H9 (cell line): ENCODE data around the gene CYBB. TPM values are rescaled to one million over a fixed set of nuclear protein-coding genes. Genes with fewer than 3 reads are reported as not detected.

Source experiments
- DNase-seq: peaks from one replicate; pipeline ENCODE4 v3.0.0-alpha.2; 2017
- H2AFZ ChIP-seq: one replicate; pipeline ENCODE4 v1.6.1; 2013; ENCODE audit warnings: mild to moderate bottlenecking, low read length, control low read depth, moderate library complexity
- H2AK5ac ChIP-seq: 2 replicates; pipeline ENCODE4 v1.6.1; 2013; ENCODE audit warnings: low read length, control low read depth, mixed read lengths; ENCODE audit not compliant: insufficient read length
- H2BK120ac ChIP-seq: one replicate; pipeline ENCODE4 v1.6.1; 2013; ENCODE audit warnings: low read depth, mild to moderate bottlenecking, low read length, control low read depth, inconsistent platforms; ENCODE audit not compliant: poor library complexity, severe bottlenecking
- H2BK12ac ChIP-seq: 2 replicates; pipeline ENCODE4 v1.6.1; 2013; ENCODE audit warnings: low read length, control low read depth, mixed read lengths, low read depth; ENCODE audit not compliant: insufficient read length
- H2BK15ac ChIP-seq: 2 replicates; pipeline ENCODE4 v1.6.1; 2013; ENCODE audit warnings: low read depth, low read length, control low read depth
- H2BK20ac ChIP-seq: one replicate; pipeline ENCODE4 v1.6.1; 2013; ENCODE audit warnings: low read depth, mild to moderate bottlenecking, low read length, control low read depth, inconsistent platforms; ENCODE audit not compliant: poor library complexity, severe bottlenecking
- H2BK5ac ChIP-seq: 2 replicates; pipeline ENCODE4 v1.6.1; 2013; ENCODE audit warnings: low read length, control low read depth, mixed read lengths; ENCODE audit not compliant: insufficient read length
- H3K14ac ChIP-seq: 2 replicates; pipeline ENCODE4 v1.6.1; 2013; ENCODE audit warnings: low read length, control low read depth; ENCODE audit not compliant: insufficient read depth
- H3K18ac ChIP-seq: 2 replicates; pipeline ENCODE4 v1.6.1; 2013; ENCODE audit warnings: low read depth, mild to moderate bottlenecking, mixed read lengths, low read length, control low read depth; ENCODE audit not compliant: insufficient read length
- H3K23ac ChIP-seq: 2 replicates; pipeline ENCODE4 v1.6.1; 2013; ENCODE audit warnings: low read length, control low read depth, mixed read lengths, low read depth; ENCODE audit not compliant: insufficient read length
- H3K23me2 ChIP-seq: 2 replicates; pipeline ENCODE4 v1.6.1; 2013; ENCODE audit warnings: low read depth, mild to moderate bottlenecking, mixed read lengths, low read length, control low read depth; ENCODE audit not compliant: insufficient read length, poor library complexity, severe bottlenecking
- H3K27ac ChIP-seq: 2 replicates; pipeline ENCODE4 v1.5.1; 2013; ENCODE audit warnings: low read length, control low read depth, mixed read lengths, low read depth; ENCODE audit not compliant: insufficient read length
- H3K27me3 ChIP-seq: 2 replicates; pipeline ENCODE4 v1.6.1; 2013; ENCODE audit warnings: low read length, control low read depth, inconsistent platforms; ENCODE audit not compliant: insufficient read depth
- H3K4ac ChIP-seq: 2 replicates; pipeline ENCODE4 v1.6.1; 2013; ENCODE audit warnings: low read depth, mild to moderate bottlenecking, control low read depth, inconsistent platforms, low read length, moderate library complexity
- H3K4me1 ChIP-seq: 2 replicates; pipeline ENCODE4 v1.6.1; 2013; ENCODE audit warnings: low read length, control low read depth, inconsistent platforms; ENCODE audit not compliant: insufficient read depth
- H3K4me2 ChIP-seq: 2 replicates; pipeline ENCODE4 v1.6.1; 2013; ENCODE audit warnings: low read length, control low read depth, mixed read lengths; ENCODE audit not compliant: insufficient read length, insufficient read depth
- H3K56ac ChIP-seq: 2 replicates; pipeline ENCODE4 v1.6.1; 2013; ENCODE audit warnings: low read depth, mild to moderate bottlenecking, mixed read lengths, low read length, control low read depth; ENCODE audit not compliant: insufficient read length
- H3K79me1 ChIP-seq: 2 replicates; pipeline ENCODE4 v1.6.1; 2013; ENCODE audit warnings: low read depth, mild to moderate bottlenecking, moderate library complexity, low read length, control low read depth, inconsistent platforms; ENCODE audit not compliant: insufficient read depth, poor library complexity, severe bottlenecking
- H3K79me2 ChIP-seq: 2 replicates; pipeline ENCODE4 v1.6.1; 2013; ENCODE audit warnings: low read length, control low read depth, inconsistent platforms; ENCODE audit not compliant: insufficient read depth
- H3K9ac ChIP-seq: 2 replicates; pipeline ENCODE4 v1.6.1; 2013; ENCODE audit warnings: low read length, control low read depth, mixed read lengths; ENCODE audit not compliant: insufficient read length; ENCODE audit errors: extremely low read depth
- H3K9me3 ChIP-seq: one replicate; pipeline ENCODE4 v1.6.1; 2013; ENCODE audit warnings: low read depth, low read length, inconsistent platforms; ENCODE audit not compliant: control insufficient read depth
- H3T11ph ChIP-seq: one replicate; pipeline ENCODE4 v1.6.1; 2013; ENCODE audit warnings: mild to moderate bottlenecking, low read length, control low read depth, inconsistent platforms
- H4K20me1 ChIP-seq: one replicate; pipeline ENCODE4 v1.6.1; 2013; ENCODE audit not compliant: control insufficient read depth, insufficient read length, insufficient read depth
- H4K5ac ChIP-seq: 2 replicates; pipeline ENCODE4 v1.6.1; 2013; ENCODE audit warnings: low read depth, mild to moderate bottlenecking, mixed read lengths, low read length, control low read depth; ENCODE audit not compliant: insufficient read length
- H4K8ac ChIP-seq: replicated peaks from 2 replicates; pipeline ENCODE4 v1.6.1; 2013; ENCODE audit warnings: low read length, control low read depth, mixed read lengths, low read depth; ENCODE audit not compliant: insufficient read length
- H4K91ac ChIP-seq: 2 replicates; pipeline ENCODE4 v1.6.1; 2013; ENCODE audit warnings: low read depth, mild to moderate bottlenecking, moderate library complexity, mixed read lengths, low read length, control low read depth; ENCODE audit not compliant: insufficient read length
- H3K27ac Mint-ChIP-seq, 3 experiments: 2 replicates in 2 of 3; 3 replicates in 1 of 3; pipeline ENCODE4 v1.8.0; 2020 to 2021; ENCODE audit warnings: mixed read lengths in 3 of 3, mild to moderate bottlenecking in 1 of 3, moderate library complexity in 1 of 3
- H3K27me3 Mint-ChIP-seq: 2 replicates; pipeline ENCODE4 v1.8.0; 2021; ENCODE audit warnings: low read depth, mild to moderate bottlenecking, moderate library complexity, mixed read lengths
- H3K36me3 Mint-ChIP-seq, 3 experiments: 2 replicates in 2 of 3; 3 replicates in 1 of 3; pipeline ENCODE4 v1.8.0; 2020 to 2021; ENCODE audit warnings: low read depth in 3 of 3, mixed read lengths in 3 of 3; ENCODE audit not compliant: insufficient read depth in 1 of 3
- H3K4me1 Mint-ChIP-seq, 2 experiments: 2 replicates each; pipeline ENCODE4 v1.8.0; 2020; ENCODE audit warnings: mixed read lengths in 2 of 2
- H3K4me3 Mint-ChIP-seq, 2 experiments: 2 replicates in 1 of 2; 3 replicates in 1 of 2; pipeline ENCODE4 v1.8.0; 2020 to 2021; ENCODE audit warnings: mild to moderate bottlenecking in 2 of 2, mixed read lengths in 2 of 2, moderate library complexity in 1 of 2
- H3K9me3 Mint-ChIP-seq, 2 experiments: 2 replicates in 1 of 2; 3 replicates in 1 of 2; pipeline ENCODE4 v1.8.0; 2020; ENCODE audit warnings: mild to moderate bottlenecking in 2 of 2, mixed read lengths in 2 of 2, moderate library complexity in 1 of 2
- CTCF ChIP-seq: fragments of 200-600 bp; sonication (generic); conservative IDR thresholded peaks from 3 replicates; pipeline ENCODE4 v1.8.0; 2021; ENCODE audit warnings: antibody characterized with exemption, mild to moderate bottlenecking
- total RNA-seq: library from RNA; stranded (reverse); gene quantifications from 2 replicates; pipeline ENCODE4 v1.2.1, GENCODE V29; 2021

Gene CYBB
- total RNA-seq, 1 experiment from 2014 or later: 0.07 TPM

GRCh38 chrX:37796310-37796709 lies 16.5 kb downstream of the CYBB start:
- Mint-ChIP-seq H3K4me3 (no peak overlapping the region), H3K27me3 (no peaks in the 10 kb centered on the region), H3K27ac (no peak overlapping the region), H3K9me3 (peaks cover 39 to 46% of the 10 kb centered on the region in 2 experiments), H3K4me1 (no peaks in the 10 kb centered on the region), H3K36me3 (no peaks in the 10 kb centered on the region)
- Histone ChIP-seq H3K79me2 (no peaks in the 10 kb centered on the region), H4K5ac (no peak overlapping the region), H3K14ac (no peak overlapping the region), H3K23me2 (no peaks in the 10 kb centered on the region), H3K27ac (no peak overlapping the region), H2BK12ac (no peak overlapping the region), H2BK120ac (no peak overlapping the region), H4K20me1 (no peaks in the 10 kb centered on the region), H2BK15ac (no peak overlapping the region), H2AK5ac (no peak overlapping the region), H3K4ac (no peak overlapping the region), H3K23ac (no peak overlapping the region), H3K56ac (no peak overlapping the region), H3K27me3 (no peaks in the 10 kb centered on the region), H3K4me2 (no peak overlapping the region), H4K91ac (no peak overlapping the region), H2BK5ac (no peak overlapping the region), H4K8ac (no peak overlapping the region), H2AFZ (no peak overlapping the region), H3T11ph (no peak overlapping the region), H3K9me3 (no peaks in the 10 kb centered on the region), H3K9ac (no peak overlapping the region), H2BK20ac (no peak overlapping the region), H3K4me1 (no peaks in the 10 kb centered on the region), H3K18ac (no peak overlapping the region), H3K79me1 (no peaks in the 10 kb centered on the region)
- no peak for TF ChIP-seq CTCF
- DNase-seq: no peak
